Heart left ventricle (tissue), 13 donors: ENCODE results near the gene NKAIN2.

ENCODE experiments used
- POLR2A ChIP-seq, 2 donors: fragments of 450-650 bp; IDR thresholded peaks; one replicate each; pipeline ENCODE4 v1.6.1; 2017; ENCODE audit warnings: antibody characterized with exemption in 2 of 2, mild to moderate bottlenecking in 2 of 2, moderate library complexity in 2 of 2
- TF ChIP-seq, protein P1 (sequence below), 12 donors: fragments of 200-600 bp; sonication (generic) in 4 of 12; IDR thresholded peaks; one replicate each; pipeline versions ENCODE4 v1.5.0 to v1.8.0; 2018 to 2022; ENCODE audit warnings: antibody characterized with exemption in 12 of 12, mild to moderate bottlenecking in 5 of 12
- donor health status: ischemic (EF 13 %, LVEDD 7.1; RV severe dilation, severe dysfunction).
- donor health status: DM: no; HTN: yes; CAD: no.
- donor health status: DM: no; HTN: no; CAD: no.
- donor health status: ischemic (EF 25% LVEDD 6.9; RV normal size, moderate dysfunction).
- donor health status: ischemic (EF 25% LVEDD 5.7; RV mildly dilated, moderate dysfunction).
- donor health status: ischemic (EF 35%, LVEDD 5.7; RV mildly dilated, moderate dysfunction).
- donor health status: nonischemic (EF 11% LVEDD 7.7; RV severe dilation, severe dysfunction).
- donor health status: DM: yes; HTN: yes; CAD: no.
- donor health status: PGD.
- donor health status: ischemic (EF 29% LVEDD 5.4; RV normal size, mild dysfunction).
- donor health status: nonischemic (EF 23%, LVEDD 6.1; RV moderate dilation, normal function).

DNA sequence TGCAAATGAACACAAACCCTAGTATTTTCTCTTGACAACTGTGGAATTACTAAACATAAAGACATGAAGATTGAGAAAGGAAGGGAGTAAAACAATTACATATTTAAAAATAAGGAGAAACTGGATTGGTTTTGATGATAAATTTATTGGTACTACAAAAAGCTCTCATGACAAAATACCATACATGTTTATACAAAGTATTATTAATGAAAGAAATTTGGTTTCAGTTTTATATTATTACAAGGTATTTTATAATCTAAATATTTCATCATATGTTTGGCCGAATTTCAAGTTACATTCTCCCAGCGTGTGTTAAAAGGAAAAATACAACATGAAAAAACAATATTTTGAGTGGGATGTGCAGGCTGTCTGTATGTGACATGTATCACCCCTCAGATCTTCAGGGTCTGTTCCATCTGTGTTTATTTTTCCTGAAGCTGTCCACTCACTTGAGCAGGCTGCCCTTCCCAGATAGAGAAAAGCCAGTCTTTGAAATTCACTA, 568.4 kb downstream of the NKAIN2 start:
- TF ChIP-seq, protein P1, sequence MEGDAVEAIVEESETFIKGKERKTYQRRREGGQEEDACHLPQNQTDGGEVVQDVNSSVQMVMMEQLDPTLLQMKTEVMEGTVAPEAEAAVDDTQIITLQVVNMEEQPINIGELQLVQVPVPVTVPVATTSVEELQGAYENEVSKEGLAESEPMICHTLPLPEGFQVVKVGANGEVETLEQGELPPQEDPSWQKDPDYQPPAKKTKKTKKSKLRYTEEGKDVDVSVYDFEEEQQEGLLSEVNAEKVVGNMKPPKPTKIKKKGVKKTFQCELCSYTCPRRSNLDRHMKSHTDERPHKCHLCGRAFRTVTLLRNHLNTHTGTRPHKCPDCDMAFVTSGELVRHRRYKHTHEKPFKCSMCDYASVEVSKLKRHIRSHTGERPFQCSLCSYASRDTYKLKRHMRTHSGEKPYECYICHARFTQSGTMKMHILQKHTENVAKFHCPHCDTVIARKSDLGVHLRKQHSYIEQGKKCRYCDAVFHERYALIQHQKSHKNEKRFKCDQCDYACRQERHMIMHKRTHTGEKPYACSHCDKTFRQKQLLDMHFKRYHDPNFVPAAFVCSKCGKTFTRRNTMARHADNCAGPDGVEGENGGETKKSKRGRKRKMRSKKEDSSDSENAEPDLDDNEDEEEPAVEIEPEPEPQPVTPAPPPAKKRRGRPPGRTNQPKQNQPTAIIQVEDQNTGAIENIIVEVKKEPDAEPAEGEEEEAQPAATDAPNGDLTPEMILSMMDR (IDR thresholded peaks at IDR 0.05) = no peak
- no peak for TF ChIP-seq POLR2A (IDR thresholded peaks at IDR 0.05)
